ENCODE measurements around the gene GBE1. TPM values are rescaled to one million over a fixed set of nuclear protein-coding genes. Genes with fewer than 3 reads are reported as not detected.

The GBE1 gene
- polyA plus RNA-seq, 3 donors from 2014 or later = 12.9 to 21.7 (median 16.2) TPM

- no peak for DNase-seq
- Mint-ChIP-seq H3K4me1 (peaks cover 6 to 9% of the 10 kb centered on the region in 2 donors), H3K27ac (no peak overlapping the region), H3K27me3 (ENCODE audit: low read depth in 3 of 3) (peaks cover 0 to 5% (median 0%) of the 10 kb centered on the region in 3 donors), H3K4me3 (no peak overlapping the region), H3K9me3 (no peaks in the 10 kb centered on the region), H3K36me3 (no peaks in the 10 kb centered on the region)
These were observed 94.8 kb downstream of the GBE1 start for GRCh38 chr3:81666502-81667121.

- H3K27me3 Mint-ChIP-seq (ENCODE audit: low read depth in 3 of 3) = no peaks in the 10 kb centered on the region
- DNase-seq = no peak
- H3K27ac Mint-ChIP-seq = no peak overlapping the region
- H3K36me3 Mint-ChIP-seq = peaks cover 0 to 4% (median 0%) of the 10 kb centered on the region in 3 donors
- H3K4me3 Mint-ChIP-seq = no peak overlapping the region
- peaks cover 6 to 9% of the 10 kb centered on the region in 2 donors for H3K4me1 Mint-ChIP-seq
- no peaks in the 10 kb centered on the region for H3K9me3 Mint-ChIP-seq
These were observed 98.3 kb downstream of the GBE1 start for GRCh38 chr3:81663114-81663513.

GRCh38 chr3:81660036-81660435 lies 101.4 kb downstream of the GBE1 start:
- Mint-ChIP-seq H3K4me1 (peaks cover 0 to 3% of the 10 kb centered on the region in 2 donors), H3K4me3 (no peak overlapping the region), H3K36me3 (peaks cover 0 to 4% (median 0%) of the 10 kb centered on the region in 3 donors), H3K9me3 (no peaks in the 10 kb centered on the region), H3K27ac (no peak overlapping the region), H3K27me3 (ENCODE audit: low read depth in 3 of 3) (peaks cover 0 to 1% (median 0%) of the 10 kb centered on the region in 3 donors)
- no peak for DNase-seq

- Mint-ChIP-seq H3K36me3 (peaks cover 0 to 4% (median 0%) of the 10 kb centered on the region in 3 donors), H3K27me3 (ENCODE audit: low read depth in 3 of 3) (peaks cover 0 to 1% (median 0%) of the 10 kb centered on the region in 3 donors), H3K4me1 (no peaks in the 10 kb centered on the region), H3K4me3 (no peak overlapping the region), H3K27ac (no peak overlapping the region), H3K9me3 (no peaks in the 10 kb centered on the region)
- no peak for DNase-seq
These were observed 103.0 kb downstream of the GBE1 start for GRCh38 chr3:81658322-81658997.

- peaks cover 0 to 4% (median 3%) of the 10 kb centered on the region in 3 donors for H3K36me3 Mint-ChIP-seq
- H3K9me3 Mint-ChIP-seq = no peaks in the 10 kb centered on the region
- H3K4me1 Mint-ChIP-seq = no peaks in the 10 kb centered on the region
- no peak overlapping the region for H3K4me3 Mint-ChIP-seq
- H3K27me3 Mint-ChIP-seq (ENCODE audit: low read depth in 3 of 3) = peaks cover 0 to under 1% (median 0%) of the 10 kb centered on the region in 3 donors
- no peak overlapping the region for H3K27ac Mint-ChIP-seq
- no peak for DNase-seq
These were observed 110.3 kb downstream of the GBE1 start for GRCh38 chr3:81651139-81651538.

- no peaks in the 10 kb centered on the region for H3K4me1 Mint-ChIP-seq
- DNase-seq = no peak
- H3K27ac Mint-ChIP-seq = no peak overlapping the region
- H3K36me3 Mint-ChIP-seq = peaks cover 0 to 4% (median 3%) of the 10 kb centered on the region in 3 donors
- no peaks in the 10 kb centered on the region for H3K27me3 Mint-ChIP-seq (ENCODE audit: low read depth in 3 of 3)
- no peak overlapping the region for H3K4me3 Mint-ChIP-seq
- H3K9me3 Mint-ChIP-seq = no peaks in the 10 kb centered on the region
These were observed 111.3 kb downstream of the GBE1 start for GRCh38 chr3:81650187-81650586.

- no peaks in the 10 kb centered on the region for H3K4me1 Mint-ChIP-seq
- no peak for DNase-seq
- no peak overlapping the region for H3K4me3 Mint-ChIP-seq
- peaks cover 0 to 3% (median under 1%) of the 10 kb centered on the region in 3 donors for H3K36me3 Mint-ChIP-seq
- no peaks in the 10 kb centered on the region for H3K27me3 Mint-ChIP-seq (ENCODE audit: low read depth in 3 of 3)
- no peak overlapping the region for H3K27ac Mint-ChIP-seq
- H3K9me3 Mint-ChIP-seq = no peaks in the 10 kb centered on the region
These were observed 116.2 kb downstream of the GBE1 start for GRCh38 chr3:81645248-81645647.

GRCh38 chr3:81643721-81644120 lies 117.7 kb downstream of the GBE1 start:
- Mint-ChIP-seq H3K9me3 (no peaks in the 10 kb centered on the region), H3K27me3 (ENCODE audit: low read depth in 3 of 3) (no peaks in the 10 kb centered on the region), H3K4me1 (no peaks in the 10 kb centered on the region), H3K36me3 (peaks cover 0 to 7% (median 4%) of the 10 kb centered on the region in 3 donors), H3K27ac (no peak overlapping the region), H3K4me3 (no peak overlapping the region)
- DNase-seq = no peak

GRCh38 chr3:81638480-81638879 lies 123.0 kb downstream of the GBE1 start:
- Mint-ChIP-seq H3K36me3 (peaks cover 0 to 4% (median 3%) of the 10 kb centered on the region in 3 donors), H3K4me1 (no peaks in the 10 kb centered on the region), H3K27me3 (ENCODE audit: low read depth in 3 of 3) (no peaks in the 10 kb centered on the region), H3K4me3 (no peak overlapping the region), H3K9me3 (no peaks in the 10 kb centered on the region), H3K27ac (no peak overlapping the region)
- no peak for DNase-seq

- H3K4me1 Mint-ChIP-seq = peaks cover 0 to 3% of the 10 kb centered on the region in 2 donors
- no peaks in the 10 kb centered on the region for H3K27me3 Mint-ChIP-seq (ENCODE audit: low read depth in 3 of 3)
- H3K4me3 Mint-ChIP-seq = no peak overlapping the region
- no peak overlapping the region for H3K27ac Mint-ChIP-seq
- peaks cover 15 to 17% (median 16%) of the 10 kb centered on the region in 3 donors for H3K36me3 Mint-ChIP-seq
- H3K9me3 Mint-ChIP-seq = peaks cover 0 to 2% (median 0%) of the 10 kb centered on the region in 6 donors
- no peak for DNase-seq
These were observed 128.8 kb downstream of the GBE1 start for GRCh38 chr3:81632659-81633058.

GRCh38 chr3:81624756-81625155 lies 136.7 kb downstream of the GBE1 start:
- DNase-seq = no peak
- Mint-ChIP-seq H3K36me3 (peaks cover under 1 to 5% (median 1%) of the 10 kb centered on the region in 3 donors), H3K27ac (no peak overlapping the region), H3K4me1 (no peaks in the 10 kb centered on the region), H3K4me3 (no peak overlapping the region), H3K27me3 (ENCODE audit: low read depth in 3 of 3) (no peaks in the 10 kb centered on the region), H3K9me3 (no peaks in the 10 kb centered on the region)

GRCh38 chr3:81622395-81622794 lies 139.1 kb downstream of the GBE1 start:
- Mint-ChIP-seq H3K27ac (no peak overlapping the region), H3K27me3 (ENCODE audit: low read depth in 3 of 3) (no peaks in the 10 kb centered on the region), H3K4me1 (no peaks in the 10 kb centered on the region), H3K9me3 (no peaks in the 10 kb centered on the region), H3K36me3 (peaks cover 0 to 9% (median 0%) of the 10 kb centered on the region in 3 donors), H3K4me3 (no peak overlapping the region)
- DNase-seq = no peak

- Mint-ChIP-seq H3K36me3 (peaks cover 0 to 9% (median 0%) of the 10 kb centered on the region in 3 donors), H3K9me3 (no peaks in the 10 kb centered on the region), H3K27me3 (ENCODE audit: low read depth in 3 of 3) (no peaks in the 10 kb centered on the region), H3K27ac (no peak overlapping the region), H3K4me3 (no peak overlapping the region), H3K4me1 (no peaks in the 10 kb centered on the region)
- no peak for DNase-seq
These were observed 140.2 kb downstream of the GBE1 start for GRCh38 chr3:81621277-81621676.

GRCh38 chr3:81620849-81621248 lies 140.6 kb downstream of the GBE1 start:
- Mint-ChIP-seq H3K4me3 (no peak overlapping the region), H3K27ac (no peak overlapping the region), H3K27me3 (ENCODE audit: low read depth in 3 of 3) (no peaks in the 10 kb centered on the region), H3K9me3 (no peaks in the 10 kb centered on the region), H3K4me1 (no peaks in the 10 kb centered on the region), H3K36me3 (peaks cover 0 to 13% (median 0%) of the 10 kb centered on the region in 3 donors)
- DNase-seq = no peak

Data from immature natural killer cell (primary cell).